ENCODE data around the gene ZC3HAV1. TPM values are rescaled to one million over a fixed set of nuclear protein-coding genes. Genes with fewer than 3 reads are reported as not detected.
A peak's percentile ranks its signal among the peaks of the same experiment; 100 is the strongest.

ZC3HAV1 gene
- total and polyA plus RNA-seq, 2 experiments from 2014 or later, result 24.8 to 56.8 TPM

- H3K4me3 ChIP-seq, result no peak overlapping the region
- Mint-ChIP-seq H3K27me3 (ENCODE audit: insufficient read depth, low read depth, poor library complexity) (peaks cover 2% of the 10 kb centered on the region), H3K27ac (0 out of 2 replicates have a peak overlapping the region, but pooled peaks have one; percentile 4), H3K9me3 (no peaks in the 10 kb centered on the region), H3K4me3 (no peak overlapping the region), H3K4me1 (peaks cover 41% of the 10 kb centered on the region), H3K36me3 (ENCODE audit: low read depth) (peaks cover 5% of the 10 kb centered on the region)
- peaks cover 35% of the 10 kb centered on the region for H3K4me1 ChIP-seq (ENCODE audit: insufficient read depth)
- no peaks in the 10 kb centered on the region for H3K36me3 ChIP-seq (ENCODE audit: insufficient read depth)
- no peaks in the 10 kb centered on the region for H3K27me3 ChIP-seq (ENCODE audit: insufficient read depth)
- H4K20me1 ChIP-seq (replicated peaks; ENCODE audit: insufficient read depth), result no peaks in the 10 kb centered on the region; the same call in 1 of the 2 replicates
- peak overlapping the region; percentile 80; the same call in 1 of the 2 replicates for H3K27ac ChIP-seq (ENCODE audit: low read depth)
- ATAC-seq, result peak; percentile 21; the same call in 1 of the 3 replicates
- no peaks in the 10 kb centered on the region for H3K9me2 ChIP-seq (ENCODE audit: insufficient read depth)
- H2AFZ ChIP-seq, result no peak overlapping the region
- H3F3A ChIP-seq (replicated peaks; ENCODE audit: low read depth), result no peaks in the 10 kb centered on the region; the same call in 1 of the 2 replicates
- H3K79me2 ChIP-seq (replicated peaks; ENCODE audit: insufficient read depth), result peaks cover 67% of the 10 kb centered on the region
- no peak for TF ChIP-seq JUNB (IDR thresholded peaks at IDR 0.05; ENCODE audit: unreplicated experiment)
- no peak for TF ChIP-seq POLR2AphosphoS5 (IDR thresholded peaks at IDR 0.05; ENCODE audit: low read depth)
- no peak for TF ChIP-seq REST (IDR thresholded peaks at IDR 0.05; ENCODE audit: unreplicated experiment)
- TF ChIP-seq CREB1 (CRISPR knock-in tag; IDR thresholded peaks at IDR 0.05; ENCODE audit: low read depth), result no peak
- no peak for TF ChIP-seq NANOG (IDR thresholded peaks at IDR 0.05; ENCODE audit: borderline replicate concordance)
- no peak for TF ChIP-seq ZNF331 (CRISPR knock-in tag; IDR thresholded peaks at IDR 0.05; ENCODE audit: low read depth)
- no peak for TF ChIP-seq ZNF462 (CRISPR knock-in tag; IDR thresholded peaks at IDR 0.05)
- TF ChIP-seq EZH2phosphoT487 (IDR thresholded peaks at IDR 0.05; ENCODE audit: unreplicated experiment), result no peak
- TF ChIP-seq ZNF114 (CRISPR knock-in tag; IDR thresholded peaks at IDR 0.05), result no peak
- TF ChIP-seq, protein P1, sequence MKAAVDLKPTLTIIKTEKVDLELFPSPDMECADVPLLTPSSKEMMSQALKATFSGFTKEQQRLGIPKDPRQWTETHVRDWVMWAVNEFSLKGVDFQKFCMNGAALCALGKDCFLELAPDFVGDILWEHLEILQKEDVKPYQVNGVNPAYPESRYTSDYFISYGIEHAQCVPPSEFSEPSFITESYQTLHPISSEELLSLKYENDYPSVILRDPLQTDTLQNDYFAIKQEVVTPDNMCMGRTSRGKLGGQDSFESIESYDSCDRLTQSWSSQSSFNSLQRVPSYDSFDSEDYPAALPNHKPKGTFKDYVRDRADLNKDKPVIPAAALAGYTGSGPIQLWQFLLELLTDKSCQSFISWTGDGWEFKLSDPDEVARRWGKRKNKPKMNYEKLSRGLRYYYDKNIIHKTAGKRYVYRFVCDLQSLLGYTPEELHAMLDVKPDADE (IDR thresholded peaks at IDR 0.05), result no peak
- TF ChIP-seq EZH2 (IDR thresholded peaks at IDR 0.05; ENCODE audit: low read depth, unreplicated experiment), result no peak
- TF ChIP-seq CTCF (conservative IDR thresholded peaks at IDR 0.05; ENCODE audit: low read depth in 2 of 2), result no peak
- TF ChIP-seq STAT1 (IDR thresholded peaks at IDR 0.05; ENCODE audit: unreplicated experiment), result no peak
- no peak for DNase-seq (ENCODE audit: low spot score)
- 0 out of 2 replicates have a peak overlapping the region, but pooled peaks have one; percentile 7 for H3K4me2 ChIP-seq
Observed at GRCh38 chr7:139094596-139094995, 14.9 kb downstream of the ZC3HAV1 start.
